HL-60 (cell line): ENCODE results near the gene SRPK2.

Experiments
- CTCF ChIP-seq: IDR thresholded peaks from one replicate; pipeline ENCODE4 v1.5.1; 2011; ENCODE audit warnings: low read length, control low read depth, inconsistent platforms; ENCODE audit not compliant: insufficient read depth
- GABPA ChIP-seq: IDR thresholded peaks from 2 replicates; pipeline ENCODE4 v1.6.1; 2012; ENCODE audit warnings: low read depth
- POLR2AphosphoS5 ChIP-seq: IDR thresholded peaks from 2 replicates; pipeline ENCODE4 v1.6.1; 2012; ENCODE audit warnings: low read depth
- REST ChIP-seq: IDR thresholded peaks from 2 replicates; pipeline ENCODE4 v1.6.1; 2012; ENCODE audit warnings: low read depth; ENCODE audit not compliant: insufficient replicate concordance

- TF ChIP-seq CTCF: no peak
- no peak for TF ChIP-seq REST
- TF ChIP-seq POLR2AphosphoS5: no peak
- TF ChIP-seq GABPA: no peak
Observed at GRCh38 chr7:105132335-105132734, 256.4 kb downstream of the SRPK2 start.
